ENCODE data around the gene RNPEP. TPM values are rescaled to one million over a fixed set of nuclear protein-coding genes. Genes with fewer than 3 reads are reported as not detected.
A peak's percentile ranks its signal among the peaks of the same experiment; 100 is the strongest.

RNPEP gene
- total RNA-seq, 3 donors from 2014 or later, result 43.0 to 66.7 (median 57.4) TPM

DNA sequence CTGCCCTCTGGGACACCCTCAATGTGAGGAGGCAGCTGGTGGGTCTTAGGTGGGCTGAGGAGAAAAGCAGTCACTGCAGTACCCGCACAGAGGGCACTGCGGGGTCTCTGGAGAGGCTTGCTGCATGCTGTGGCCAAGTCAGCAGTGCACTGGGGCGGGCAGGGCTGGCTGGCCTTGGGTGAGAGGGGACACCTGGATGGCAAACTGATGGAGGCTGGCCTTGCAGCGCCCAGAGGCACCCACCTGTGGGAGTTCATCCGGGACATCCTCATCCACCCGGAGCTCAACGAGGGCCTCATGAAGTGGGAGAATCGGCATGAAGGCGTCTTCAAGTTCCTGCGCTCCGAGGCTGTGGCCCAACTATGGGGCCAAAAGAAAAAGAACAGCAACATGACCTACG lies 31.2 kb downstream of the RNPEP start:
- DNase-seq (ENCODE audit: low spot score in 2 of 2), result no peak
- H3K9me3 ChIP-seq, result no peaks in the 10 kb centered on the region
- no peak for TF ChIP-seq POLR2A (IDR thresholded peaks at IDR 0.05)
- TF ChIP-seq, protein P1, sequence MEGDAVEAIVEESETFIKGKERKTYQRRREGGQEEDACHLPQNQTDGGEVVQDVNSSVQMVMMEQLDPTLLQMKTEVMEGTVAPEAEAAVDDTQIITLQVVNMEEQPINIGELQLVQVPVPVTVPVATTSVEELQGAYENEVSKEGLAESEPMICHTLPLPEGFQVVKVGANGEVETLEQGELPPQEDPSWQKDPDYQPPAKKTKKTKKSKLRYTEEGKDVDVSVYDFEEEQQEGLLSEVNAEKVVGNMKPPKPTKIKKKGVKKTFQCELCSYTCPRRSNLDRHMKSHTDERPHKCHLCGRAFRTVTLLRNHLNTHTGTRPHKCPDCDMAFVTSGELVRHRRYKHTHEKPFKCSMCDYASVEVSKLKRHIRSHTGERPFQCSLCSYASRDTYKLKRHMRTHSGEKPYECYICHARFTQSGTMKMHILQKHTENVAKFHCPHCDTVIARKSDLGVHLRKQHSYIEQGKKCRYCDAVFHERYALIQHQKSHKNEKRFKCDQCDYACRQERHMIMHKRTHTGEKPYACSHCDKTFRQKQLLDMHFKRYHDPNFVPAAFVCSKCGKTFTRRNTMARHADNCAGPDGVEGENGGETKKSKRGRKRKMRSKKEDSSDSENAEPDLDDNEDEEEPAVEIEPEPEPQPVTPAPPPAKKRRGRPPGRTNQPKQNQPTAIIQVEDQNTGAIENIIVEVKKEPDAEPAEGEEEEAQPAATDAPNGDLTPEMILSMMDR (IDR thresholded peaks at IDR 0.05), result no peak
- TF ChIP-seq POLR2AphosphoS5 (IDR thresholded peaks at IDR 0.05), result no peak
- H3K36me3 ChIP-seq, result no peaks in the 10 kb centered on the region
- no peaks in the 10 kb centered on the region for H3K27me3 ChIP-seq
- peak overlapping the region; percentile 92 to 96 for H3K27ac ChIP-seq
- peak overlapping the region in 2 of 3 donors; percentile 67 to 71 for H3K4me3 ChIP-seq
- no peaks in the 10 kb centered on the region for H3K4me1 ChIP-seq
- intact Hi-C loops (cut with DNase I; ENCODE audit: low total_unique reads), result no loop called here

DNA sequence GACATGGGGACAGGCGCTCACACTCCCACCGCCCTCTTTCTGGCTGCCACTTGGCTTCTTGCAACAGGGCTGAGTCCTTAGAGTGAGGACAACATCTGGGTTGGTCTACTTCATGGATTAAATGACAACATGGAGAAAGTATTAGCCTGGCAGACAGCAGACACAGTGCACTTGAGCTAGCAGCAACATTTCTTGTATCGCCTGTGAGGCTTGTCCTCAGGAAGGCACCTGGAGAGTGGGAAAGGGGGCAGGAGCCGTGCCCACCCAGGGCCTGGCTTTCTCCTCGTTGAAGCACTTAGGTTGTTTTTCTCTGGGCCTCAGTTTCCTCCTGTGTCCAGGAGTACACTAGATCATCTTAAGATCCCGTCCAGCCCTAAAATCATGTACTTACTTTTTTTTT lies 31.6 kb downstream of the RNPEP start:
- TF ChIP-seq POLR2AphosphoS5 (IDR thresholded peaks at IDR 0.05), result peak in 1 of 3 donors; percentile 15
- TF ChIP-seq, protein P1 (IDR thresholded peaks at IDR 0.05), result no peak
- DNase-seq (ENCODE audit: low spot score in 2 of 2), result no peak
- Histone ChIP-seq H3K36me3 (no peaks in the 10 kb centered on the region), H3K9me3 (no peaks in the 10 kb centered on the region), H3K4me3 (peak overlapping the region in 2 of 3 donors; percentile 67 to 71), H3K27me3 (no peaks in the 10 kb centered on the region), H3K4me1 (peaks cover 0 to 2% of the 10 kb centered on the region in 2 donors), H3K27ac (peak overlapping the region; percentile 92 to 96)
- intact Hi-C loops (cut with DNase I; ENCODE audit: low total_unique reads), result no loop called here

DNA sequence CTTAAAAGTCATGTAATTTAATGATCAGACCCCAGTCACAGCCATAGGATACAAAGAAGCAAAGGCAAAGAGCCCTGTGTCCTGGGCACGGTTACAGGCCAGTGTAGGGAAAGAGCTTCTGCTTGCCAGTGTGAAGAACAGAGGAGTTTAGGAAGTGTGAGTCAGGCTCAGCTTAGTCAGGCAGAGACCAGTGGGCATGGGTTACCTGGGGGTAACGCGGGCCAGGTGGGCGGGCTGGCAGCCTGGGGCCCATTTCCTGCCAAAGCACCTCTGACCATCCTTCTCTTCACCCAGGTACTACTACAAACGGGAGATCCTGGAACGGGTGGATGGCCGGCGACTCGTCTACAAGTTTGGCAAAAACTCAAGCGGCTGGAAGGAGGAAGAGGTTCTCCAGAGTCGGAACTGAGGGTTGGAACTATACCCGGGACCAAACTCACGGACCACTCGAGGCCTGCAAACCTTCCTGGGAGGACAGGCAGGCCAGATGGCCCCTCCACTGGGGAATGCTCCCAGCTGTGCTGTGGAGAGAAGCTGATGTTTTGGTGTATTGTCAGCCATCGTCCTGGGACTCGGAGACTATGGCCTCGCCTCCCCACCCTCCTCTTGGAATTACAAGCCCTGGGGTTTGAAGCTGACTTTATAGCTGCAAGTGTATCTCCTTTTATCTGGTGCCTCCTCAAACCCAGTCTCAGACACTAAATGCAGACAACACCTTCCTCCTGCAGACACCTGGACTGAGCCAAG lies 32.6 kb downstream of the RNPEP start:
- TF ChIP-seq, protein P1 (IDR thresholded peaks at IDR 0.05), result peak in 1 of 3 donors; percentile 4
- TF ChIP-seq POLR2A (IDR thresholded peaks at IDR 0.05) (no peak), POLR2AphosphoS5 (IDR thresholded peaks at IDR 0.05) (peak in 1 of 3 donors; percentile 79)
- H3K4me1 ChIP-seq, result peaks cover 0 to 3% of the 10 kb centered on the region in 2 donors
- peak overlapping the region in 2 of 3 donors; percentile 67 to 71 for H3K4me3 ChIP-seq
- H3K27ac ChIP-seq, result peak overlapping the region; percentile 70 to 96
- H3K27me3 ChIP-seq, result no peaks in the 10 kb centered on the region
- no peak for DNase-seq (ENCODE audit: low spot score in 2 of 2)
- H3K9me3 ChIP-seq, result no peaks in the 10 kb centered on the region
- H3K36me3 ChIP-seq, result no peaks in the 10 kb centered on the region
- intact Hi-C loops (cut with DNase I; ENCODE audit: low total_unique reads), result no loop called here

DNA sequence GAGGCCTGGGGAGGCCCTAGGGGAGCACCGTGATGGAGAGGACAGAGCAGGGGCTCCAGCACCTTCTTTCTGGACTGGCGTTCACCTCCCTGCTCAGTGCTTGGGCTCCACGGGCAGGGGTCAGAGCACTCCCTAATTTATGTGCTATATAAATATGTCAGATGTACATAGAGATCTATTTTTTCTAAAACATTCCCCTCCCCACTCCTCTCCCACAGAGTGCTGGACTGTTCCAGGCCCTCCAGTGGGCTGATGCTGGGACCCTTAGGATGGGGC lies 33.2 kb downstream of the RNPEP start:
- no peak for DNase-seq (ENCODE audit: low spot score in 2 of 2)
- peaks cover 0 to 3% of the 10 kb centered on the region in 2 donors for H3K4me1 ChIP-seq
- no peaks in the 10 kb centered on the region for H3K27me3 ChIP-seq
- TF ChIP-seq POLR2A (IDR thresholded peaks at IDR 0.05), result no peak
- TF ChIP-seq POLR2AphosphoS5 (IDR thresholded peaks at IDR 0.05), result no peak
- TF ChIP-seq, protein P1 (IDR thresholded peaks at IDR 0.05), result no peak
- peak overlapping the region; percentile 70 to 96 for H3K27ac ChIP-seq
- H3K4me3 ChIP-seq, result peak overlapping the region in 2 of 3 donors; percentile 67 to 71
- H3K9me3 ChIP-seq, result no peaks in the 10 kb centered on the region
- no peaks in the 10 kb centered on the region for H3K36me3 ChIP-seq
- intact Hi-C loops (cut with DNase I; ENCODE audit: low total_unique reads), result no loop called here

DNA sequence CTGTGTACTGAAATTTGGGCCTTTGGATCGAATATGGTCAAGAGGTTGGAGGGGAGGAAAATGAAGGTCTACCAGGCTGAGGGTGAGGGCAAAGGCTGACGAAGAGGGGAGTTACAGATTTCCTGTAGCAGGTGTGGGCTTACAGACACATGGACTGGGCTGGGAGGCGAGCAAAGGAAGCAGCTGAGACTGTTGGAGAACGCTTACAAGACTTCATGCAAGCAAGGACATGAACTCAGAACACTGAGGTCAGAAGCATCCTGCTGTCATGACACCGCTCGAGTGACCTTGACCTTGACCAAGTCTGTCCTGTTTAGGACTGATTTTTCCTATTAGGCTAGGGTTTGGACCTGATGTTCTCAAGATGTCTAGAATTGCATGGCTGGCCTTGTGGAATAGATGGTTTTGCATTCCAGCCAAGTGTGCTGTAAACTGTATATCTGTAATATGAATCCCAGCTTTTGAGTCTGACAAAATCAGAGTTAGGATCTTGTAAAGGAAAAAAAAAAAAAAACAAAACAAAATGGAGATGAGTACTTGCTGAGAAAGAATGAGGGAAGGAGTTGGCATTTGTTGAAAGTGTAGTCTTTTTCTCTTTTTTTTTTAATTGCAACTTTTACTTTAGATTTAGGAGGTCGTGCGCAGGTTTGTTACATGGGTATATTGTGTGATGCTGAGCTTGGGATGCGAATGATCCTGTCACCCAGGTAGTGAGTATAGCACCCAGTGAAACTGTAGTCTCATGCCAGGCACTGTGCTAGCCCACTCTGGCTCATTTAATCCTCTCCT lies 33.8 kb downstream of the RNPEP start:
- Histone ChIP-seq H3K9me3 (no peaks in the 10 kb centered on the region), H3K27ac (peak overlapping the region; percentile 87 to 96), H3K36me3 (no peaks in the 10 kb centered on the region), H3K4me3 (peak overlapping the region in 2 of 3 donors; percentile 67 to 71), H3K27me3 (no peaks in the 10 kb centered on the region), H3K4me1 (peaks cover 0 to 3% of the 10 kb centered on the region in 2 donors)
- peak in 1 of 2 donors; percentile 40 for DNase-seq (ENCODE audit: low spot score in 2 of 2)
- TF ChIP-seq, protein P1 (IDR thresholded peaks at IDR 0.05), result no peak
- TF ChIP-seq POLR2AphosphoS5 (IDR thresholded peaks at IDR 0.05), result peak; percentile 11 to 67 (median 52)
- intact Hi-C loops (cut with DNase I; ENCODE audit: low total_unique reads), result no loop called here

Measured in breast epithelium (tissue), 4 donors.